Renal cortical epithelial cell (primary cell): ENCODE results near the gene CACNA1B. TPM values are rescaled to one million over a fixed set of nuclear protein-coding genes. Genes with fewer than 3 reads are reported as not detected.
"Not testable (repeated sequence)": the region's sequence is repeated elsewhere in the genome, so short reads cannot be mapped to it uniquely, and the experiment has no call there.

ENCODE experiments used
- DNase-seq: peaks from one replicate; pipeline ENCODE4 v3.0.0-alpha.2; 2011; ENCODE audit warnings: low read depth
- total RNA-seq: library from RNA; depleted of rRNA; stranded (reverse); fragments of >200 nt; gene quantifications from 2 replicates; pipeline ENCODE4 v1.2.3, GENCODE V29; 2014

The CACNA1B gene
- total RNA-seq, 1 donor from 2014 or later = 0.05 TPM

- no peak for DNase-seq
Observed at GRCh38 chr9:138073408-138073807, 195.8 kb downstream of the CACNA1B start.

- DNase-seq = no peak
Observed at GRCh38 chr9:138073808-138074207, 196.2 kb downstream of the CACNA1B start.

GRCh38 chr9:138074516-138074915 lies 196.9 kb downstream of the CACNA1B start:
- no peak for DNase-seq

- DNase-seq = no peak
Observed at GRCh38 chr9:138075496-138075895, 197.9 kb downstream of the CACNA1B start.

- no peak for DNase-seq
Observed at GRCh38 chr9:138075961-138076649, 198.5 kb downstream of the CACNA1B start.

GRCh38 chr9:138076650-138077009 lies 199.0 kb downstream of the CACNA1B start:
- no peak for DNase-seq

GRCh38 chr9:138077126-138077525 lies 199.5 kb downstream of the CACNA1B start:
- no peak for DNase-seq

GRCh38 chr9:138077898-138078540 lies 200.4 kb downstream of the CACNA1B start:
- no peak for DNase-seq

GRCh38 chr9:138078846-138079245 lies 201.3 kb downstream of the CACNA1B start:
- DNase-seq = no peak

- DNase-seq = no peak
Observed at GRCh38 chr9:138080979-138081378, 203.4 kb downstream of the CACNA1B start.

GRCh38 chr9:138082918-138083636 lies 205.5 kb downstream of the CACNA1B start:
- no peak for DNase-seq

- DNase-seq = no peak
Observed at GRCh38 chr9:138083873-138084272, 206.3 kb downstream of the CACNA1B start.

GRCh38 chr9:138085568-138085967 lies 208.0 kb downstream of the CACNA1B start:
- DNase-seq = no peak

GRCh38 chr9:138092057-138092456 lies 214.5 kb downstream of the CACNA1B start:
- DNase-seq = not testable (repeated sequence)

GRCh38 chr9:138094028-138094427 lies 216.4 kb downstream of the CACNA1B start:
- DNase-seq = no peak

GRCh38 chr9:138095813-138096518 lies 218.4 kb downstream of the CACNA1B start:
- DNase-seq = no peak

- no peak for DNase-seq
Observed at GRCh38 chr9:138096519-138096845, 218.9 kb downstream of the CACNA1B start.

- DNase-seq = no peak
Observed at GRCh38 chr9:138097501-138097991, 220.0 kb downstream of the CACNA1B start.

GRCh38 chr9:138098116-138098907 lies 220.7 kb downstream of the CACNA1B start:
- no peak for DNase-seq

- DNase-seq = no peak
Observed at GRCh38 chr9:138098908-138099791, 221.6 kb downstream of the CACNA1B start.
